Thymus (tissue), 11 donors: Measurements from ENCODE around the gene LEMD2. TPM values are rescaled to one million over a fixed set of nuclear protein-coding genes. Genes with fewer than 3 reads are reported as not detected.

Source experiments
- DNase-seq, 9 donors: peaks; one replicate each; pipeline ENCODE4 v3.0.0-alpha.2; 2013; ENCODE audit warnings: low spot score in 9 of 9, low read depth in 6 of 9, missing footprints in 1 of 9
- H3K27ac ChIP-seq, 2 donors: one replicate each; pipeline ENCODE4 v1.5.1; 2013; ENCODE audit warnings: control low read depth in 1 of 2, low read depth in 1 of 2, low read length in 1 of 2, mild to moderate bottlenecking in 1 of 2, moderate library complexity in 1 of 2
- H3K27me3 ChIP-seq, 2 donors: one replicate each; pipeline ENCODE4 v1.5.1; 2013; ENCODE audit warnings: low read length in 1 of 2; ENCODE audit not compliant: control insufficient read depth in 2 of 2, insufficient read depth in 1 of 2
- H3K36me3 ChIP-seq, 2 donors: one replicate each; pipeline ENCODE4 v1.5.1; 2013; ENCODE audit warnings: low read length in 1 of 2, mild to moderate bottlenecking in 1 of 2, moderate library complexity in 1 of 2; ENCODE audit not compliant: control insufficient read depth in 2 of 2, insufficient read depth in 2 of 2
- H3K4me1 ChIP-seq, 2 donors: one replicate each; pipeline ENCODE4 v1.5.1; 2013; ENCODE audit warnings: low read length in 2 of 2; ENCODE audit not compliant: control insufficient read depth in 2 of 2, insufficient read depth in 2 of 2
- H3K4me3 ChIP-seq, 2 donors: one replicate each; pipeline ENCODE4 v1.5.1; 2013; ENCODE audit warnings: low read length in 2 of 2, control low read depth in 1 of 2, mild to moderate bottlenecking in 1 of 2
- H3K9me3 ChIP-seq, 2 donors: one replicate each; pipeline ENCODE4 v1.5.1; 2013; ENCODE audit warnings: low read length in 1 of 2, mild to moderate bottlenecking in 1 of 2; ENCODE audit not compliant: control insufficient read depth in 2 of 2, insufficient read depth in 1 of 2
- WGBS: extraction: QIAGEN DNeasy Blood & Tissue Kit; methylation state at CpG from one replicate; pipeline ENCODE4 v1.1.7; 2013; 5-methylcytosine and 5-hydroxymethylcytosine counted together
- polyA plus RNA-seq: library from polyadenylated mRNA; stranded (reverse); fragments of 200-250 nt; gene quantifications from one replicate; pipeline ENCODE4 v1.2.3, GENCODE V29; 2013
- total RNA-seq: library from RNA; stranded (reverse); fragments of 120-200 nt; gene quantifications from one replicate; pipeline ENCODE4 v1.2.4, GENCODE V29; 2013
- donor health status: healthy.

LEMD2 gene
- total and polyA plus RNA-seq, 2 donors, result 39.6 to 67.5 TPM

- 75% methylated on average over 16 of the region's 16 CpGs for whole genome bisulfite sequencing
- no peak overlapping the region for H3K4me3 ChIP-seq
- H3K4me1 ChIP-seq, result no peaks in the 10 kb centered on the region
- no peaks in the 10 kb centered on the region for H3K36me3 ChIP-seq
- peaks cover 2 to 61% of the 10 kb centered on the region in 2 donors for H3K27me3 ChIP-seq
- H3K27ac ChIP-seq, result no peak overlapping the region
- no peak for DNase-seq
- H3K9me3 ChIP-seq, result no peaks in the 10 kb centered on the region
These were observed 24.4 kb upstream of the LEMD2 start for GRCh38 chr6:33813246-33813904.

- H3K27me3 ChIP-seq, result peaks cover 2 to 67% of the 10 kb centered on the region in 2 donors
- no peak overlapping the region for H3K4me3 ChIP-seq
- WGBS, result 6% methylated on average over 11 of the region's 11 CpGs
- no peak overlapping the region for H3K27ac ChIP-seq
- no peaks in the 10 kb centered on the region for H3K9me3 ChIP-seq
- DNase-seq, result peak in 7 of 9 donors; percentile 25 to 59 (median 37)
- no peaks in the 10 kb centered on the region for H3K4me1 ChIP-seq
- H3K36me3 ChIP-seq, result no peaks in the 10 kb centered on the region
These were observed 23.7 kb upstream of the LEMD2 start for GRCh38 chr6:33812669-33813068.

- Histone ChIP-seq H3K4me3 (no peak overlapping the region), H3K4me1 (no peaks in the 10 kb centered on the region), H3K27ac (no peak overlapping the region), H3K27me3 (peaks cover 2 to 76% of the 10 kb centered on the region in 2 donors), H3K36me3 (no peaks in the 10 kb centered on the region), H3K9me3 (no peaks in the 10 kb centered on the region)
- WGBS, result 29% methylated on average over 2 of the region's 2 CpGs
- DNase-seq, result no peak
These were observed 20.7 kb upstream of the LEMD2 start for GRCh38 chr6:33809594-33809993.

- Histone ChIP-seq H3K4me3 (no peak overlapping the region), H3K9me3 (no peaks in the 10 kb centered on the region), H3K4me1 (no peaks in the 10 kb centered on the region), H3K36me3 (no peaks in the 10 kb centered on the region), H3K27ac (no peak overlapping the region), H3K27me3 (peaks cover 2 to 73% of the 10 kb centered on the region in 2 donors)
- no peak for DNase-seq
- WGBS, result 79% methylated on average over 8 of the region's 8 CpGs
These were observed 19.8 kb upstream of the LEMD2 start for GRCh38 chr6:33808641-33809180.

DNA sequence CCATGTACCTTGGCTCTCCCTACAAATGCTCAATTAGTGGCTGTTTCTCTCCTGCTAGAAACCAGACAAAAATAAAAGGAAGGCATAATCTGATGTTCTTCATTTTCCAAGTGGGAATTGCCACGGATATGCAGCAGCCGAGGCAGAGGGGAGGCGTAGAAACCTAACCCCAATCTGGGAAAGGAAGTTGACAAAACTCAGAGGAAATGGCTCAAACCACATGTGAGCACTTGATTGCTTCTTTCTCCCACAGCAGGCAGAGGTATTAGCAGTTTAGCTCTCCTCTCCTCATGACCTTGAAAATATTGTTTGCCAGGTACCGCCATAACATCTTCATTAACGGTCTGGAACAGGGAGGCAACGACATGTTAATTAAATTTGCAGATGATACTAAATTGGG, 18.7 kb upstream of the LEMD2 start:
- no peaks in the 10 kb centered on the region for H3K36me3 ChIP-seq
- no peak overlapping the region for H3K27ac ChIP-seq
- H3K9me3 ChIP-seq, result no peaks in the 10 kb centered on the region
- H3K27me3 ChIP-seq, result peaks cover 2 to 69% of the 10 kb centered on the region in 2 donors
- H3K4me1 ChIP-seq, result no peaks in the 10 kb centered on the region
- WGBS, result 23% methylated on average over 6 of the region's 6 CpGs
- H3K4me3 ChIP-seq, result no peak overlapping the region
- DNase-seq, result peak in 1 of 9 donors; percentile 12

- WGBS, result 89% methylated on average over 9 of the region's 9 CpGs
- H3K27ac ChIP-seq, result no peak overlapping the region
- H3K27me3 ChIP-seq, result peaks cover 2 to 69% of the 10 kb centered on the region in 2 donors
- no peaks in the 10 kb centered on the region for H3K36me3 ChIP-seq
- H3K9me3 ChIP-seq, result no peaks in the 10 kb centered on the region
- no peak overlapping the region for H3K4me3 ChIP-seq
- H3K4me1 ChIP-seq, result no peaks in the 10 kb centered on the region
- no peak for DNase-seq
These were observed 17.9 kb upstream of the LEMD2 start for GRCh38 chr6:33806841-33807240.

DNA sequence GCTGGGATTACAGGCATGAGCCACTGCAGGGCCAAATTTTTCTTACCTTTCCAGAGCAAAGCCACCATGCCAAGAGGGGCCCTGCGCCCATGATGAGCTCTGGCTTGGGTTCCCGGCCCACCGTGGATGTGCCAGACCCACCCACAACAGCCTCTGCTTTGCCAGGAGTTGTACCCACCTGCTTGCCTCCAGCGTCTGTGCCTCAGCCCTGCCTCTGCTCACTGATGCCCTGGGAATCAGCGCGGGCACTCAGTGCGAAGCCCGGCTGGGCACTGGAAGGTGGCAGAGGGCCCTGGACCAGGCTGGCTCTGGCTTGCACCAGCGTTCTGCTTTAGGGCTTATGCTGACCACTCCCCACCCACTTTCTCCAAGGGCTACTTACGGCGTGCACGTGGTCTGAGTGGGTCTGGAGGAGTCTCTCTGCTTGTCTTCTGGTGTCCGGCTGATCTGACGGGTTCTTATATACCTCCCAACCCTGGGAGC, 14.7 kb upstream of the LEMD2 start, which contains the start of gene MLN:
MLN (minus strand) TSS at position 433 of the 483 bp plus-strand sequence. CDS start 2,840 bp downstream, outside the sequence.
- Histone ChIP-seq H3K27ac (no peak within 1 kb of the TSS), H3K4me1 (no peaks in the 10 kb centered on the region), H3K27me3 (peaks cover under 1 to 57% of the 10 kb centered on the region in 2 donors), H3K36me3 (no peaks in the 10 kb centered on the region), H3K4me3 (no peak within 1 kb of the TSS), H3K9me3 (no peaks in the 10 kb centered on the region)
- 97% methylated on average over 14 of the region's 14 CpGs for WGBS
- no peak for DNase-seq

DNA sequence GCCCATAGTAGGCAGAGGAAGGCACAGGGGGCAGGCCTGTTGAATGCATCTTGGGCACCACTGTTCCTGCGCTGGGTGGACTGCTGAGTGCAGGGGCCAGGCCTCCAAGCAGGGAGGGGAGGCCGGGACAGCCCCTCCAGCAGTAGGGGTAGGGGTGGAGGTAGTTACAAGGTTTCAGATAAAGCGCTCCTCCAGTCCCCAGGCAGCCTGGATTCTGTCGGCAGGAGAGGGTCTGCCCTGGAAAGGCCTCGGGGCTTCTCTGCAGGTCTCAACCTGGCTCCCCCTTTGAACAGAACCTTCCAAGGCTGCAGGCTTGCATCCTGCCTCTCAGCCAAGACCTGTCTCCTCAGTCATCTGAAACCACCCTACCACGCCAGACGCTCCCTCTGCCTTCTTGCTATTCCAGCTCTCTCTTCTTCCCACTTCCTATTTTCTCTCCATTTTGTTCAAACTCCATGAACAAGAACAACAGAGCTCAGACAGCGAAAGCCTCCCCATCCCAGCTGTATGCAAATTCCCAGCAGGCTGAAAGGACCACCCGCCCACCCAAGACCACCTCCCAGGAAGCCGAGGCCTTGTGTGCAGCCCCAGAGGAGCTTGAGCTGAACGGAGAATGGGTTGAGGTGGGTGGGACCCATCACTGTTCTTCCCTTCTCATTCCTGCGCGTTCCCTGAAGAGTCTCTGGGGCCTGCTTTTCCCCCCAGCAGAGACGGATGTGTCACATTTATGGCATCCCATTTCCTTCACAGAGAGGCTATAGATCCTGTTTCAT, 13.4 kb upstream of the LEMD2 start:
- Histone ChIP-seq H3K9me3 (no peaks in the 10 kb centered on the region), H3K4me1 (no peaks in the 10 kb centered on the region), H3K36me3 (no peaks in the 10 kb centered on the region), H3K27me3 (peaks cover 0 to 46% of the 10 kb centered on the region in 2 donors), H3K27ac (no peak overlapping the region), H3K4me3 (no peak overlapping the region)
- no peak for DNase-seq
- 83% methylated on average over 14 of the region's 14 CpGs for WGBS

DNA sequence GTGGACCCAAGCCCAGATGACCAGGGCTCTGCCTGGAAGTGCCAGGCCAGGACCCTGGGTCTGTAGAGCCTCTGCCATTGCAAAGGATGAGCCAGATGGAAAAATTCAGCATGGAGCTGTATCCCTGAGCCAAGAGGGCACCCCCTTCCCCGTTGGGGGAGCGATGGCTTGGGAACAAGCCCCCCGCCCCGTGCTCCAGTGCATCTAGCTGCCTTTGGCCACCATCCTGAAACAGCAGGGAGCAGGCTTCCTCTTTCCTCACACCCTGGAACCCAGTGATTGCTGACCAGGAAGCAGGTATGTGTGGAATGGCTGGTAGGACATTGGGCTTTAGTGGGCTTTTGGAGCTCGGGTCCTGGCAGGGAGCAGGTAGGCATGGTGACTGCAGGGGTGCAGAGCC, 12.7 kb upstream of the LEMD2 start:
- H3K36me3 ChIP-seq, result no peaks in the 10 kb centered on the region
- H3K27ac ChIP-seq, result no peak overlapping the region
- DNase-seq, result no peak
- WGBS, result 92% methylated on average over 5 of the region's 5 CpGs
- no peaks in the 10 kb centered on the region for H3K4me1 ChIP-seq
- H3K4me3 ChIP-seq, result no peak overlapping the region
- H3K27me3 ChIP-seq, result peaks cover 0 to 42% of the 10 kb centered on the region in 2 donors
- H3K9me3 ChIP-seq, result no peaks in the 10 kb centered on the region
